ENCODE data around the gene TMC4. TPM values are rescaled to one million over a fixed set of nuclear protein-coding genes. Genes with fewer than 3 reads are reported as not detected.

The TMC4 gene
- total and polyA plus RNA-seq, 2 experiments from 2014 or later = 2.3 to 7.8 TPM

DNA sequence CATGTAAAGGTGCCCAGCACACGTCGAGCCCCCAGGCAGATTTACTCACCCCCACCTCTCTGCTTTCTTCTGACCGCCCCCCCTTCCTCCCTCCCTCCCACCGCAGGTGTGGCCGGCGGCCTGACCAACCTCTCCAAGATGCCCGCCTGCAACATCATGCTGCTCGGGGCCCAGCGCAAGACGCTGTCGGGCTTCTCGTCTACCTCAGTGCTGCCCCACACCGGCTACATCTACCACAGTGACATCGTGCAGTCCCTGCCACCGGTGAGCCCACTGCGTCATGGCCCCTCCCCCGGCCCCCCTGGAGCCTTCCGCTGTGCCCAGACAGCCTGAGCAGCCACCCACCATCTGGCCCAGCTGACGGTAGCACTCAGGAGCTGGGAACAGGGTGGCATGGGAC, 48.6 kb downstream of the TMC4 start:
- Mint-ChIP-seq H3K4me3 (no peak overlapping the region), H3K27ac (no peak overlapping the region), H3K36me3 (ENCODE audit: low read depth) (peaks cover 68% of the 10 kb centered on the region), H3K4me1 (no peaks in the 10 kb centered on the region), H3K9me3 (no peaks in the 10 kb centered on the region), H3K27me3 (ENCODE audit: insufficient read depth, low read depth, poor library complexity) (peaks cover 15% of the 10 kb centered on the region)
- Histone ChIP-seq H3K4me1 (ENCODE audit: insufficient read depth) (no peaks in the 10 kb centered on the region), H3K27me3 (ENCODE audit: insufficient read depth) (no peaks in the 10 kb centered on the region), H3K9me2 (ENCODE audit: insufficient read depth) (no peaks in the 10 kb centered on the region), H3K4me2 (no peak overlapping the region), H3F3A (replicated peaks; ENCODE audit: low read depth) (0 out of 2 replicates have a peak, but pooled peaks cover 2% of the 10 kb centered on the region), H2AFZ (no peak overlapping the region), H4K20me1 (replicated peaks; ENCODE audit: insufficient read depth) (no peaks in the 10 kb centered on the region; the same call in 1 of the 2 replicates), H3K4me3 (no peak overlapping the region), H3K27ac (ENCODE audit: low read depth) (no peak overlapping the region), H3K79me2 (replicated peaks; ENCODE audit: insufficient read depth) (no peaks in the 10 kb centered on the region), H3K36me3 (ENCODE audit: insufficient read depth) (peaks cover 7% of the 10 kb centered on the region; the same call in 1 of the 2 replicates)
- TF ChIP-seq NANOG (IDR thresholded peaks at IDR 0.05; ENCODE audit: borderline replicate concordance) (no peak), ZNF331 (CRISPR knock-in tag; IDR thresholded peaks at IDR 0.05; ENCODE audit: low read depth) (no peak), CREB1 (CRISPR knock-in tag; IDR thresholded peaks at IDR 0.05; ENCODE audit: low read depth) (no peak), EZH2phosphoT487 (IDR thresholded peaks at IDR 0.05; ENCODE audit: unreplicated experiment) (no peak), JUNB (IDR thresholded peaks at IDR 0.05; ENCODE audit: unreplicated experiment) (no peak)
- TF ChIP-seq, protein P1, sequence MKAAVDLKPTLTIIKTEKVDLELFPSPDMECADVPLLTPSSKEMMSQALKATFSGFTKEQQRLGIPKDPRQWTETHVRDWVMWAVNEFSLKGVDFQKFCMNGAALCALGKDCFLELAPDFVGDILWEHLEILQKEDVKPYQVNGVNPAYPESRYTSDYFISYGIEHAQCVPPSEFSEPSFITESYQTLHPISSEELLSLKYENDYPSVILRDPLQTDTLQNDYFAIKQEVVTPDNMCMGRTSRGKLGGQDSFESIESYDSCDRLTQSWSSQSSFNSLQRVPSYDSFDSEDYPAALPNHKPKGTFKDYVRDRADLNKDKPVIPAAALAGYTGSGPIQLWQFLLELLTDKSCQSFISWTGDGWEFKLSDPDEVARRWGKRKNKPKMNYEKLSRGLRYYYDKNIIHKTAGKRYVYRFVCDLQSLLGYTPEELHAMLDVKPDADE (IDR thresholded peaks at IDR 0.05) = no peak
- DNase-seq (ENCODE audit: low spot score) (no peak), ATAC-seq (no peak)

DNA sequence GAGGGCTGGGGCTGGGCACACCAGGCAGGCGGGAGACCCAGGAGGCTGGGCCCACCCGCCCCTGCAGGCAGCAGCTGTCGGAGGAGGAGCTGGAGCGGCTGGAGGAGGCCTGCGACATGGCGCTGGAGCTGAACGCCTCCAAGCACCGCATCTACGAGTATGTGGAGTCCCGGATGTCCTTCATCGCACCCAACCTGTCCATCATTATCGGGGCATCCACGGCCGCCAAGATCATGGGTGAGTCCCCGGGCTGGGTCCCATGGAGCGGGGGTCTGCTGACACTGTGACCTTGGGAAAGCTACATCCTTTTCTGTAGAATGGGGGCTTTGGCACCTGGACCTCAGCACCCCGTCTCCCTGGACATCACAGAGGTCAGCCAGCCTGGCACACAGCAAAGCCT, 49.3 kb downstream of the TMC4 start:
- no peak overlapping the region for H3K4me3 Mint-ChIP-seq
- peaks cover 10% of the 10 kb centered on the region; the same call in 1 of the 2 replicates for H3K36me3 ChIP-seq (ENCODE audit: insufficient read depth)

More for the DNA sequence above, 49.3 kb downstream of the TMC4 start:
- peaks cover 14% of the 10 kb centered on the region for H3K27me3 Mint-ChIP-seq (ENCODE audit: insufficient read depth, low read depth, poor library complexity)
- TF ChIP-seq, protein P2, sequence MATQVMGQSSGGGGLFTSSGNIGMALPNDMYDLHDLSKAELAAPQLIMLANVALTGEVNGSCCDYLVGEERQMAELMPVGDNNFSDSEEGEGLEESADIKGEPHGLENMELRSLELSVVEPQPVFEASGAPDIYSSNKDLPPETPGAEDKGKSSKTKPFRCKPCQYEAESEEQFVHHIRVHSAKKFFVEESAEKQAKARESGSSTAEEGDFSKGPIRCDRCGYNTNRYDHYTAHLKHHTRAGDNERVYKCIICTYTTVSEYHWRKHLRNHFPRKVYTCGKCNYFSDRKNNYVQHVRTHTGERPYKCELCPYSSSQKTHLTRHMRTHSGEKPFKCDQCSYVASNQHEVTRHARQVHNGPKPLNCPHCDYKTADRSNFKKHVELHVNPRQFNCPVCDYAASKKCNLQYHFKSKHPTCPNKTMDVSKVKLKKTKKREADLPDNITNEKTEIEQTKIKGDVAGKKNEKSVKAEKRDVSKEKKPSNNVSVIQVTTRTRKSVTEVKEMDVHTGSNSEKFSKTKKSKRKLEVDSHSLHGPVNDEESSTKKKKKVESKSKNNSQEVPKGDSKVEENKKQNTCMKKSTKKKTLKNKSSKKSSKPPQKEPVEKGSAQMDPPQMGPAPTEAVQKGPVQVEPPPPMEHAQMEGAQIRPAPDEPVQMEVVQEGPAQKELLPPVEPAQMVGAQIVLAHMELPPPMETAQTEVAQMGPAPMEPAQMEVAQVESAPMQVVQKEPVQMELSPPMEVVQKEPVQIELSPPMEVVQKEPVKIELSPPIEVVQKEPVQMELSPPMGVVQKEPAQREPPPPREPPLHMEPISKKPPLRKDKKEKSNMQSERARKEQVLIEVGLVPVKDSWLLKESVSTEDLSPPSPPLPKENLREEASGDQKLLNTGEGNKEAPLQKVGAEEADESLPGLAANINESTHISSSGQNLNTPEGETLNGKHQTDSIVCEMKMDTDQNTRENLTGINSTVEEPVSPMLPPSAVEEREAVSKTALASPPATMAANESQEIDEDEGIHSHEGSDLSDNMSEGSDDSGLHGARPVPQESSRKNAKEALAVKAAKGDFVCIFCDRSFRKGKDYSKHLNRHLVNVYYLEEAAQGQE (IDR thresholded peaks at IDR 0.05; ENCODE audit: unreplicated experiment) = no peak
- TF ChIP-seq ZNF331 (CRISPR knock-in tag; IDR thresholded peaks at IDR 0.05; ENCODE audit: low read depth) = no peak
- TF ChIP-seq, protein P1 (IDR thresholded peaks at IDR 0.05) = no peak
- TF ChIP-seq STAT1 (IDR thresholded peaks at IDR 0.05; ENCODE audit: unreplicated experiment) = no peak
- no peak for TF ChIP-seq EZH2 (IDR thresholded peaks at IDR 0.05; ENCODE audit: low read depth, unreplicated experiment)
- TF ChIP-seq EZH2phosphoT487 (IDR thresholded peaks at IDR 0.05; ENCODE audit: unreplicated experiment) = no peak
- TF ChIP-seq NANOG (IDR thresholded peaks at IDR 0.05; ENCODE audit: borderline replicate concordance) = no peak
- no peak for TF ChIP-seq POLR2AphosphoS5 (IDR thresholded peaks at IDR 0.05; ENCODE audit: low read depth)
- DNase-seq (ENCODE audit: low spot score) (no peak), ATAC-seq (no peak)
- H3K9me3 Mint-ChIP-seq = no peaks in the 10 kb centered on the region
- Histone ChIP-seq H3K4me1 (ENCODE audit: insufficient read depth) (no peaks in the 10 kb centered on the region), H3K4me2 (no peak overlapping the region), H4K20me1 (replicated peaks; ENCODE audit: insufficient read depth) (no peaks in the 10 kb centered on the region; the same call in 1 of the 2 replicates), H3K27me3 (ENCODE audit: insufficient read depth) (no peaks in the 10 kb centered on the region), H3K79me2 (replicated peaks; ENCODE audit: insufficient read depth) (no peaks in the 10 kb centered on the region), H3F3A (replicated peaks; ENCODE audit: low read depth) (0 out of 2 replicates have a peak, but pooled peaks cover 2% of the 10 kb centered on the region), H2AFZ (no peak overlapping the region), H3K9me2 (ENCODE audit: insufficient read depth) (no peaks in the 10 kb centered on the region), H3K27ac (ENCODE audit: low read depth) (no peak overlapping the region), H3K4me3 (no peak overlapping the region)
- peaks cover 68% of the 10 kb centered on the region for H3K36me3 Mint-ChIP-seq (ENCODE audit: low read depth)
- H3K4me1 Mint-ChIP-seq = no peaks in the 10 kb centered on the region
- no peak overlapping the region for H3K27ac Mint-ChIP-seq
